ENCODE measurements around the gene MARCO. TPM values are rescaled to one million over a fixed set of nuclear protein-coding genes. Genes with fewer than 3 reads are reported as not detected.

MARCO gene
- total and polyA plus RNA-seq, 4 donors: 0.54 to 29.2 (median 11.6) TPM

GRCh38 chr2:118922254-118922653 is 19.7 kb upstream of the MARCO start:
- Histone ChIP-seq H3K4me3 (ENCODE audit: low read length in 2 of 2) (no peak overlapping the region), H3K27me3 (ENCODE audit: control insufficient read depth in 1 of 2, insufficient read depth in 2 of 2, low read length in 1 of 2) (peaks cover 0 to 4% of the 10 kb centered on the region in 2 donors), H3K9me3 (ENCODE audit: control insufficient read depth, low read length) (no peaks in the 10 kb centered on the region), H3K36me3 (ENCODE audit: control insufficient read depth in 1 of 2, insufficient read depth in 2 of 2, low read length in 1 of 2) (no peaks in the 10 kb centered on the region), H3K4me1 (ENCODE audit: control insufficient read depth in 1 of 2, insufficient read depth in 2 of 2, low read length in 2 of 2) (no peaks in the 10 kb centered on the region), H3K27ac (ENCODE audit: low read depth in 1 of 2, low read length in 2 of 2) (no peak overlapping the region)
- DNase-seq (no peak), ATAC-seq (ENCODE audit: low FRiP score) (no peak)
- intact Hi-C loops (cut with DNase I): no loop called here
- 59 to 60% methylated on average over 2 of the region's 2 CpGs for WGBS, 2 donors

- intact Hi-C loops (cut with DNase I): no loop called here
- ATAC-seq (ENCODE audit: low FRiP score): no peak
These were observed 18.6 kb upstream of the MARCO start for GRCh38 chr2:118923371-118923770.

DNA sequence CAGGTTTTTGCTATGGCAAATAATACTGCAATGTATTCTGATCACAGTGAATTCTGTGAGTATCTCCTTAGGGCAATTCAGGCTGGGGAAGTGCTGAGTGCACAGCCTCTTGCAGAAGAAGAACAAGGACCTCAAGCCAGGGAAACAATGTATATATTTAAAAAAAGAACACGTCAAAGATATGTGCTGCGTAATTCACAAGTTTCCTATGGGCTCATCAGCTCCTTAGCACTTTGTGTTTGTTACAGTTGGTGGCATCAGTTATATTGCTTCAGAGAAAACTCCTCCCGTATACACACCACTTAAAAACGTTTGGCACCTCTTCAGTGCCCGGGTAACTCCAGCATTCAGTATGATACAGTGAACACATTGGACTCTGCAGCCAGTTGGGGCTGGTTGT is 16.5 kb upstream of the MARCO start:
- no peak overlapping the region for H3K4me3 ChIP-seq (ENCODE audit: low read length in 2 of 2)
- 60 to 68% methylated on average over 5 of the region's 5 CpGs for WGBS, 2 donors
- no peaks in the 10 kb centered on the region for H3K36me3 ChIP-seq (ENCODE audit: control insufficient read depth in 1 of 2, insufficient read depth in 2 of 2, low read length in 1 of 2)
- no peak overlapping the region for H3K27ac ChIP-seq (ENCODE audit: low read depth in 1 of 2, low read length in 2 of 2)
- DNase-seq: no peak
- peaks cover 0 to 4% of the 10 kb centered on the region in 2 donors for H3K27me3 ChIP-seq (ENCODE audit: control insufficient read depth in 1 of 2, insufficient read depth in 2 of 2, low read length in 1 of 2)
- H3K4me1 ChIP-seq (ENCODE audit: control insufficient read depth in 1 of 2, insufficient read depth in 2 of 2, low read length in 2 of 2): no peaks in the 10 kb centered on the region
- no peak for ATAC-seq (ENCODE audit: low FRiP score)
- intact Hi-C loops (cut with DNase I): no loop called here
- peaks cover 1% of the 10 kb centered on the region for H3K9me3 ChIP-seq (ENCODE audit: control insufficient read depth, low read length)

More at GRCh38 chr2:118923371-118923770, 18.6 kb upstream of the MARCO start:
- H3K4me1 ChIP-seq (ENCODE audit: control insufficient read depth in 1 of 2, insufficient read depth in 2 of 2, low read length in 2 of 2): no peaks in the 10 kb centered on the region
- H3K27me3 ChIP-seq (ENCODE audit: control insufficient read depth in 1 of 2, insufficient read depth in 2 of 2, low read length in 1 of 2): peaks cover 0 to 4% of the 10 kb centered on the region in 2 donors
- no peaks in the 10 kb centered on the region for H3K9me3 ChIP-seq (ENCODE audit: control insufficient read depth, low read length)
- no peak overlapping the region for H3K27ac ChIP-seq (ENCODE audit: low read depth in 1 of 2, low read length in 2 of 2)
- H3K36me3 ChIP-seq (ENCODE audit: control insufficient read depth in 1 of 2, insufficient read depth in 2 of 2, low read length in 1 of 2): no peaks in the 10 kb centered on the region
- no peak overlapping the region for H3K4me3 ChIP-seq (ENCODE audit: low read length in 2 of 2)
- 55 to 73% methylated on average over 1 of the region's 1 CpG for WGBS, 2 donors
- no peak for DNase-seq

GRCh38 chr2:118925981-118926380 is 16.0 kb upstream of the MARCO start:
- Histone ChIP-seq H3K27me3 (ENCODE audit: control insufficient read depth in 1 of 2, insufficient read depth in 2 of 2, low read length in 1 of 2) (peaks cover 0 to 4% of the 10 kb centered on the region in 2 donors), H3K36me3 (ENCODE audit: control insufficient read depth in 1 of 2, insufficient read depth in 2 of 2, low read length in 1 of 2) (no peaks in the 10 kb centered on the region), H3K4me1 (ENCODE audit: control insufficient read depth in 1 of 2, insufficient read depth in 2 of 2, low read length in 2 of 2) (no peaks in the 10 kb centered on the region), H3K9me3 (ENCODE audit: control insufficient read depth, low read length) (peaks cover 1% of the 10 kb centered on the region), H3K4me3 (ENCODE audit: low read length in 2 of 2) (no peak overlapping the region), H3K27ac (ENCODE audit: low read depth in 1 of 2, low read length in 2 of 2) (no peak overlapping the region)
- ATAC-seq (ENCODE audit: low FRiP score) (no peak), DNase-seq (no peak)
- intact Hi-C loops (cut with DNase I): no loop called here
- 14 to 22% methylated on average over 1 of the region's 1 CpG for WGBS, 2 donors

- Histone ChIP-seq H3K4me3 (ENCODE audit: low read length in 2 of 2) (no peak overlapping the region), H3K4me1 (ENCODE audit: control insufficient read depth in 1 of 2, insufficient read depth in 2 of 2, low read length in 2 of 2) (no peaks in the 10 kb centered on the region), H3K9me3 (ENCODE audit: control insufficient read depth, low read length) (peaks cover 1% of the 10 kb centered on the region), H3K36me3 (ENCODE audit: control insufficient read depth in 1 of 2, insufficient read depth in 2 of 2, low read length in 1 of 2) (no peaks in the 10 kb centered on the region), H3K27ac (ENCODE audit: low read depth in 1 of 2, low read length in 2 of 2) (no peak overlapping the region), H3K27me3 (ENCODE audit: control insufficient read depth in 1 of 2, insufficient read depth in 2 of 2, low read length in 1 of 2) (peaks cover 0 to 4% of the 10 kb centered on the region in 2 donors)
- 86 to 91% methylated on average over 1 of the region's 1 CpG for WGBS, 2 donors
- intact Hi-C loops (cut with DNase I): no loop called here
- DNase-seq: no peak
- no peak for ATAC-seq (ENCODE audit: low FRiP score)
These were observed 12.9 kb upstream of the MARCO start for GRCh38 chr2:118929059-118929458.

GRCh38 chr2:118932949-118933348 is 9.0 kb upstream of the MARCO start:
- intact Hi-C loops (cut with DNase I): no loop called here
- WGBS, 2 donors: 55 to 56% methylated on average over 1 of the region's 1 CpG
- Histone ChIP-seq H3K4me3 (ENCODE audit: low read length in 2 of 2) (no peak overlapping the region), H3K27ac (ENCODE audit: low read depth in 1 of 2, low read length in 2 of 2) (no peak overlapping the region), H3K27me3 (ENCODE audit: control insufficient read depth in 1 of 2, insufficient read depth in 2 of 2, low read length in 1 of 2) (peaks cover 0 to 2% of the 10 kb centered on the region in 2 donors), H3K9me3 (ENCODE audit: control insufficient read depth, low read length) (peaks cover 1% of the 10 kb centered on the region), H3K36me3 (ENCODE audit: control insufficient read depth in 1 of 2, insufficient read depth in 2 of 2, low read length in 1 of 2) (no peaks in the 10 kb centered on the region), H3K4me1 (ENCODE audit: control insufficient read depth in 1 of 2, insufficient read depth in 2 of 2, low read length in 2 of 2) (no peaks in the 10 kb centered on the region)
- ATAC-seq (ENCODE audit: low FRiP score) (no peak), DNase-seq (no peak)

DNA sequence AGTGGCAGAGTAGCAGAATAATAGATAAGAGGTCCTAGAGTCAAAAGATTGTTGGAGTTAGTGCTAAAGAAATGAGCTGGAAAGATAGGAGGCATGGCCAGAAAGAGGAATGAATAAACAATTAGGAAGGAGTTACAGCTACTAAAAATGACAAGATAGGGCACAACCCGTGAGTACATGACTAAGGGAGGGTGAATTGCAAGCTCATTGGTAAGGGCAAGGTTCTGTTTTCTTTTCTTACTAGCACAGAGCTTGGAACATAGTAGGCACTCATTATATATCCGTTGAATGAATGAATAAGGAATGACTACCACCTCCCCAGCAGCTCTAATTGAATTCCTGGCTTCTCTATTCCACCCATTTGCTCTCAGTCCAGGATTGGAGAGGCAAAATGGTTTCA is 5.7 kb upstream of the MARCO start:
- no peak for DNase-seq
- Histone ChIP-seq H3K4me3 (ENCODE audit: low read length in 2 of 2) (no peak overlapping the region), H3K9me3 (ENCODE audit: control insufficient read depth, low read length) (no peaks in the 10 kb centered on the region), H3K36me3 (ENCODE audit: control insufficient read depth in 1 of 2, insufficient read depth in 2 of 2, low read length in 1 of 2) (no peaks in the 10 kb centered on the region), H3K27ac (ENCODE audit: low read depth in 1 of 2, low read length in 2 of 2) (no peak overlapping the region), H3K4me1 (ENCODE audit: control insufficient read depth in 1 of 2, insufficient read depth in 2 of 2, low read length in 2 of 2) (no peaks in the 10 kb centered on the region), H3K27me3 (ENCODE audit: control insufficient read depth in 1 of 2, insufficient read depth in 2 of 2, low read length in 1 of 2) (peaks cover 0 to 2% of the 10 kb centered on the region in 2 donors)
- ATAC-seq (ENCODE audit: low FRiP score): no peak
- 37 to 55% methylated on average over 2 of the region's 2 CpGs for WGBS, 2 donors
- intact Hi-C loops (cut with DNase I): no loop called here

DNA sequence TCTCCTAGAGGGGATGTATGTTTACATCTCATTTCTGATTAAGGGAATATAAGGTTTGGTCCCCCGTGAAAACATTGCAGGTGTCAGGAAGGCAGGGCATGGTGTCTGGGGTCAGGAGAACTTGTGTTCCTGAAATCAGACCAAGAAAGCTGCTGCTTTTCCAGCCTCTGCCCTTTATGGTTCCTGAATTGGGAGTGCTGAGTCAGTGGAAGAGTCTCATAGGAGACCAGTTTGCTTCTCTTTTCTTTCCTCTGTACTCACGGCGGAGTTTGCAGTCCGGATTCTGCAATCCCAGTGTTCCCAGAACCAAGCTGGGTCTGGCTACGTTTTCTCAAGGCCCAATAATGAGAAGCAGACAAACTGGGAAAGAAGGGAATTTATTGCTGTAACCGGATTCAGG is 5.1 kb upstream of the MARCO start:
- intact Hi-C loops (cut with DNase I): no loop called here
- ATAC-seq (ENCODE audit: low FRiP score) (no peak), DNase-seq (no peak)
- Histone ChIP-seq H3K27ac (ENCODE audit: low read depth in 1 of 2, low read length in 2 of 2) (no peak overlapping the region), H3K9me3 (ENCODE audit: control insufficient read depth, low read length) (no peaks in the 10 kb centered on the region), H3K36me3 (ENCODE audit: control insufficient read depth in 1 of 2, insufficient read depth in 2 of 2, low read length in 1 of 2) (no peaks in the 10 kb centered on the region), H3K27me3 (ENCODE audit: control insufficient read depth in 1 of 2, insufficient read depth in 2 of 2, low read length in 1 of 2) (peaks cover 0 to 2% of the 10 kb centered on the region in 2 donors), H3K4me1 (ENCODE audit: control insufficient read depth in 1 of 2, insufficient read depth in 2 of 2, low read length in 2 of 2) (no peaks in the 10 kb centered on the region), H3K4me3 (ENCODE audit: low read length in 2 of 2) (no peak overlapping the region)
- WGBS, 2 donors: 69 to 73% methylated on average over 6 of the region's 6 CpGs

DNA sequence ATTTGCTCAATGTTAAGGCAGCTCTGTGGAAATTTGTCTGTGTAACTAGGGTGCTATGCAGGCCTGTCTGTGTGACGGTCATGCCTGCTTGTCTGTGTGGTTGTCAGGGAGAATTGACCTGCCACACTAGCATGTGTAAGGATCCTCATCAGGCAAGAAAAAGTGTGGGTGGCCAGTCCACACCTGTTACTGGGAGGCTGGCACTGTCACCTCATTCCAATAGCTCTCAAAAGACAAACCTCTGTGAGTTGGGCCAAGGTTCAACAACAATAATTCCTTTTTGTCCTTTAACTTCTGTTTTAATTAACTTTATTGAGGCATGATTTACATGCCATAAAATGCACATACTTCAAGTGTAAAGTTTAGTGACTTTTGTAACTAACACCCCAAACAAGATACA is 4.2 kb upstream of the MARCO start:
- intact Hi-C loops (cut with DNase I): no loop called here
- no peaks in the 10 kb centered on the region for H3K4me1 ChIP-seq (ENCODE audit: control insufficient read depth in 1 of 2, insufficient read depth in 2 of 2, low read length in 2 of 2)
- ATAC-seq (ENCODE audit: low FRiP score) (no peak), DNase-seq (no peak)
- WGBS, 2 donors: 70 to 74% methylated on average over 1 of the region's 1 CpG
- H3K27me3 ChIP-seq (ENCODE audit: control insufficient read depth in 1 of 2, insufficient read depth in 2 of 2, low read length in 1 of 2): peaks cover 0 to 2% of the 10 kb centered on the region in 2 donors
- H3K9me3 ChIP-seq (ENCODE audit: control insufficient read depth, low read length): no peaks in the 10 kb centered on the region
- H3K36me3 ChIP-seq (ENCODE audit: control insufficient read depth in 1 of 2, insufficient read depth in 2 of 2, low read length in 1 of 2): no peaks in the 10 kb centered on the region
- H3K4me3 ChIP-seq (ENCODE audit: low read length in 2 of 2): no peak overlapping the region
- H3K27ac ChIP-seq (ENCODE audit: low read depth in 1 of 2, low read length in 2 of 2): no peak overlapping the region

Data from aorta (tissue), 5 donors.